Measurements from ENCODE around the gene TPST2.

GRCh38 chr22:26621663-26622062, 31.7 kb upstream of the TPST2 start, which contains the start of gene CRYBA4:
- no peak for TF ChIP-seq CTCF (conservative IDR thresholded peaks at IDR 0.05; ENCODE audit: low read depth, low read length)
- no peak for TF ChIP-seq EZH2 (IDR thresholded peaks at IDR 0.05; ENCODE audit: borderline replicate concordance, low read depth, low read length, poor library complexity, severe bottlenecking)

Measured in A673 (cell line).